ENCODE measurements around the gene IL1RL1. TPM values are rescaled to one million over a fixed set of nuclear protein-coding genes. Genes with fewer than 3 reads are reported as not detected.

IL1RL1 gene
- total and polyA plus RNA-seq, 12 donors: 0.48 to 44.9 (median 1.3) TPM

GRCh38 chr2:102313025-102313424, 1.7 kb downstream of the IL1RL1 start:
- intact Hi-C loops (cut with DNase I): no loop called here
- H3K9me3 ChIP-seq: no peaks in the 10 kb centered on the region
- WGBS, 2 donors: 60 to 79% methylated on average over 2 of the region's 2 CpGs
- no peaks in the 10 kb centered on the region for H3K4me1 ChIP-seq
- H3K36me3 ChIP-seq: no peaks in the 10 kb centered on the region
- DNase-seq (no peak), ATAC-seq (no peak)
- peak overlapping the region in 1 of 10 donors; percentile 20 for H3K4me3 ChIP-seq
- H3K27me3 ChIP-seq: peaks cover 0 to 28% (median 6%) of the 10 kb centered on the region in 7 donors
- peak overlapping the region in 1 of 10 donors; percentile 24 for H3K27ac ChIP-seq
- TF ChIP-seq, protein P1, sequence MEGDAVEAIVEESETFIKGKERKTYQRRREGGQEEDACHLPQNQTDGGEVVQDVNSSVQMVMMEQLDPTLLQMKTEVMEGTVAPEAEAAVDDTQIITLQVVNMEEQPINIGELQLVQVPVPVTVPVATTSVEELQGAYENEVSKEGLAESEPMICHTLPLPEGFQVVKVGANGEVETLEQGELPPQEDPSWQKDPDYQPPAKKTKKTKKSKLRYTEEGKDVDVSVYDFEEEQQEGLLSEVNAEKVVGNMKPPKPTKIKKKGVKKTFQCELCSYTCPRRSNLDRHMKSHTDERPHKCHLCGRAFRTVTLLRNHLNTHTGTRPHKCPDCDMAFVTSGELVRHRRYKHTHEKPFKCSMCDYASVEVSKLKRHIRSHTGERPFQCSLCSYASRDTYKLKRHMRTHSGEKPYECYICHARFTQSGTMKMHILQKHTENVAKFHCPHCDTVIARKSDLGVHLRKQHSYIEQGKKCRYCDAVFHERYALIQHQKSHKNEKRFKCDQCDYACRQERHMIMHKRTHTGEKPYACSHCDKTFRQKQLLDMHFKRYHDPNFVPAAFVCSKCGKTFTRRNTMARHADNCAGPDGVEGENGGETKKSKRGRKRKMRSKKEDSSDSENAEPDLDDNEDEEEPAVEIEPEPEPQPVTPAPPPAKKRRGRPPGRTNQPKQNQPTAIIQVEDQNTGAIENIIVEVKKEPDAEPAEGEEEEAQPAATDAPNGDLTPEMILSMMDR (IDR thresholded peaks at IDR 0.05): no peak

DNA sequence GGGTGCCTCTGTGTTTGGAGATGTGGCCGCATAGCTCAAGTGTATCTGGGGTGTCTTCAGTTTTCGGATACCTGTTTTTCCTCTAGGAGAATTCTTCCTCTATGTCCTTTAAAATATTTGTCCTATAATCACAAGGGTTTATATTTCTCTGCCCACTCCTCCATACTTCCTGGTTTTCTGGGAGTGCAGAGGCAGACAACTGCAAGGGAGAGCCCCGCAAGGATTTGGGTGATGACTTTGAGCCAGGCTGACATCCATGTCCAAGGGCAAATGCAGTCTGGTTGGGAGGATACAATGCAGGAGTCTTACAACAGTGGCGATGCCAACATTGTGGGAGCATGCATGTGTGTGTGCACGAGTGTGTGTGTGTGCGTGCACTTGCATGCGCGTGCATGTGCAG, 2.1 kb downstream of the IL1RL1 start:
- intact Hi-C loops (cut with DNase I): no loop called here
- no peaks in the 10 kb centered on the region for H3K36me3 ChIP-seq
- peak overlapping the region in 1 of 10 donors; percentile 20 for H3K4me3 ChIP-seq
- WGBS, 2 donors: 83 to 88% methylated on average over 8 of the region's 8 CpGs
- peaks cover 0 to 23% (median 4%) of the 10 kb centered on the region in 7 donors for H3K27me3 ChIP-seq
- peak overlapping the region in 1 of 10 donors; percentile 36 for H3K27ac ChIP-seq
- TF ChIP-seq, protein P1 (IDR thresholded peaks at IDR 0.05): no peak
- no peak for DNase-seq
- ATAC-seq: no peak
- no peaks in the 10 kb centered on the region for H3K9me3 ChIP-seq
- no peaks in the 10 kb centered on the region for H3K4me1 ChIP-seq

- Histone ChIP-seq H3K36me3 (no peaks in the 10 kb centered on the region), H3K27ac (peak overlapping the region in 1 of 10 donors; percentile 36), H3K4me3 (peak overlapping the region in 1 of 10 donors; percentile 20), H3K4me1 (no peaks in the 10 kb centered on the region), H3K27me3 (peaks cover 0 to 19% (median 0%) of the 10 kb centered on the region in 7 donors), H3K9me3 (no peaks in the 10 kb centered on the region)
- intact Hi-C loops (cut with DNase I): no loop called here
- ATAC-seq (no peak), DNase-seq (no peak)
- TF ChIP-seq, protein P1 (IDR thresholded peaks at IDR 0.05): no peak
- 66 to 70% methylated on average over 3 of the region's 3 CpGs for WGBS, 2 donors
Measured at GRCh38 chr2:102313950-102314349, 2.6 kb downstream of the IL1RL1 start.

GRCh38 chr2:102315921-102316320, 4.6 kb downstream of the IL1RL1 start:
- intact Hi-C loops (cut with DNase I): no loop called here
- 61 to 80% methylated on average over 2 of the region's 2 CpGs for WGBS, 2 donors
- H3K9me3 ChIP-seq: no peaks in the 10 kb centered on the region

More at GRCh38 chr2:102315921-102316320, 4.6 kb downstream of the IL1RL1 start:
- Histone ChIP-seq H3K36me3 (no peaks in the 10 kb centered on the region), H3K4me3 (no peak overlapping the region), H3K27ac (no peak overlapping the region), H3K27me3 (peaks cover 0 to 10% (median 0%) of the 10 kb centered on the region in 7 donors), H3K4me1 (no peaks in the 10 kb centered on the region)
- TF ChIP-seq, protein P1 (IDR thresholded peaks at IDR 0.05): no peak
- DNase-seq: no peak
- no peak for ATAC-seq
